H1 (cell line): ENCODE results near the gene CPED1. TPM values are rescaled to one million over a fixed set of nuclear protein-coding genes. Genes with fewer than 3 reads are reported as not detected.

Source experiments
- CTCF ChIA-PET: fragments of 300-600 bp; sonication (Branson Sonifier 250); formaldehyde crosslinking; loops from one replicate; lab custom pipeline; 2021; ENCODE audit not compliant: partially characterized antibody; lab: Charles Lee
- POLR2A ChIA-PET: fragments of 300-600 bp; sonication (Branson Sonifier 250); formaldehyde crosslinking; loops from one replicate; lab custom pipeline; 2021; ENCODE audit warnings: inconsistent platforms; ENCODE audit not compliant: partially characterized antibody; lab: Charles Lee
- DNase-seq, 2 experiments: peaks; one replicate each; pipeline versions ENCODE4 v3.0.0 to v3.0.0-alpha.2; 2010 to 2022; ENCODE audit warnings: low spot score in 2 of 2, low read depth in 1 of 2, mixed read lengths in 1 of 2
- FAIRE-seq: peaks from 2 replicates; lab custom pipeline; 2011; peaks lifted over from hg19 to GRCh38; lab: Jason Lieb, UNC
- H2AFZ ChIP-seq: 2 replicates; pipeline ENCODE4 v1.8.1; 2012; ENCODE audit warnings: low read length, inconsistent platforms
- H2AK5ac ChIP-seq: 2 replicates; pipeline ENCODE4 v1.6.1; 2013; ENCODE audit warnings: low read depth, low read length
- H2BK120ac ChIP-seq: replicated peaks from 2 replicates; pipeline ENCODE3; 2013; ENCODE audit warnings: low read depth, low read length, inconsistent platforms
- H2BK12ac ChIP-seq: 2 replicates; pipeline ENCODE4 v1.6.1; 2013; ENCODE audit warnings: low read depth, low read length
- H2BK15ac ChIP-seq: 2 replicates; pipeline ENCODE4 v1.6.1; 2013; ENCODE audit warnings: low read length
- H2BK20ac ChIP-seq: 2 replicates; pipeline ENCODE4 v1.6.1; 2013; ENCODE audit warnings: low read length
- H2BK5ac ChIP-seq: 2 replicates; pipeline ENCODE4 v1.6.1; 2013; ENCODE audit warnings: low read depth, low read length
- H3K14ac ChIP-seq: 2 replicates; pipeline ENCODE4 v1.6.1; 2013; ENCODE audit warnings: inconsistent platforms; ENCODE audit not compliant: insufficient read length
- H3K18ac ChIP-seq: 2 replicates; pipeline ENCODE4 v1.6.1; 2013; ENCODE audit warnings: low read length; ENCODE audit errors: extremely low read depth
- H3K23ac ChIP-seq: 2 replicates; pipeline ENCODE4 v1.6.1; 2013; ENCODE audit warnings: inconsistent platforms; ENCODE audit not compliant: insufficient read length
- H3K23me2 ChIP-seq: 2 replicates; pipeline ENCODE4 v1.6.1; 2013; ENCODE audit warnings: low read depth, low read length
- H3K27ac ChIP-seq: 2 replicates; pipeline ENCODE4 v1.6.1; 2011; ENCODE audit warnings: low read depth, low read length, inconsistent platforms
- H3K27me3 ChIP-seq, 4 experiments: replicated peaks in 1 of 4; 1 replicate in 1 of 4; 2 replicates in 3 of 4; pipeline versions ENCODE4 v1.6.1 to v1.8.1; 2011 to 2013; ENCODE audit warnings: low read length in 3 of 4, mild to moderate bottlenecking in 3 of 4, inconsistent platforms in 2 of 4, mixed read lengths in 2 of 4, moderate library complexity in 1 of 4; ENCODE audit not compliant: control insufficient read depth in 3 of 4, insufficient read depth in 3 of 4; ENCODE audit errors: extremely low read depth in 1 of 4
- H3K36me3 ChIP-seq, 4 experiments: 2 replicates each; pipeline versions ENCODE4 v1.6.1 to v1.8.1; 2011 to 2013; ENCODE audit warnings: mild to moderate bottlenecking in 4 of 4, low read length in 3 of 4, moderate library complexity in 2 of 4, control low read depth in 1 of 4, inconsistent platforms in 1 of 4; ENCODE audit not compliant: insufficient read depth in 4 of 4, control insufficient read depth in 2 of 4
- H3K4ac ChIP-seq: replicated peaks from 2 replicates; pipeline ENCODE3; 2013; ENCODE audit warnings: low read length, low read depth, mixed read lengths, inconsistent platforms; ENCODE audit not compliant: insufficient read length
- H3K4me1 ChIP-seq, 4 experiments: replicated peaks in 1 of 4; 1 replicate in 1 of 4; 2 replicates in 3 of 4; pipeline versions ENCODE4 v1.6.1 to v1.8.1; 2011 to 2013; ENCODE audit warnings: low read length in 3 of 4, inconsistent platforms in 2 of 4, mixed read lengths in 1 of 4; ENCODE audit not compliant: insufficient read depth in 4 of 4, control insufficient read depth in 3 of 4
- H3K4me2 ChIP-seq, 2 experiments: 2 replicates each; pipeline versions ENCODE4 v1.6.1 to v1.8.1; 2011 to 2013; ENCODE audit warnings: low read depth in 2 of 2, low read length in 2 of 2, control low read depth in 1 of 2, inconsistent platforms in 1 of 2, mild to moderate bottlenecking in 1 of 2; ENCODE audit not compliant: insufficient read depth in 1 of 2
- H3K4me3 ChIP-seq, 4 experiments: fragments of 200-600, 300-600 bp in 1 of 4; sonication (generic), shearing (Covaris generic), sonication (Bioruptor Twin) in 1 of 4; 2 replicates each; pipeline versions ENCODE4 v1.5.1 to v1.8.1; 2011 to 2016; ENCODE audit warnings: low read length in 4 of 4, low read depth in 3 of 4, control low read depth in 2 of 4, inconsistent platforms in 2 of 4, mild to moderate bottlenecking in 2 of 4, mixed read lengths in 1 of 4, moderate library complexity in 1 of 4; ENCODE audit not compliant: insufficient read depth in 2 of 4; ENCODE audit errors: extremely low read depth in 1 of 4
- H3K56ac ChIP-seq: replicated peaks from 2 replicates; pipeline ENCODE3; 2013; ENCODE audit warnings: low read depth, mild to moderate bottlenecking, mixed read lengths, low read length, inconsistent platforms; ENCODE audit not compliant: insufficient read length
- H3K79me1 ChIP-seq: 2 replicates; pipeline ENCODE4 v1.6.1; 2013; ENCODE audit warnings: low read depth, low read length, control low read depth
- H3K79me2 ChIP-seq, 2 experiments: 2 replicates each; pipeline versions ENCODE4 v1.6.1 to v1.8.1; 2012 to 2013; ENCODE audit warnings: low read length in 2 of 2, mild to moderate bottlenecking in 2 of 2, inconsistent platforms in 1 of 2; ENCODE audit not compliant: insufficient read depth in 2 of 2, control insufficient read depth in 1 of 2
- H3K9ac ChIP-seq, 4 experiments: replicated peaks in 1 of 4; 1 replicate in 1 of 4; 2 replicates in 3 of 4; pipeline versions ENCODE4 v1.6.1 to v1.8.1; 2011 to 2013; ENCODE audit warnings: low read depth in 3 of 4, low read length in 3 of 4, control low read depth in 2 of 4, mild to moderate bottlenecking in 2 of 4, moderate library complexity in 2 of 4, inconsistent platforms in 1 of 4; ENCODE audit errors: extremely low read depth in 1 of 4
- H3K9me3 ChIP-seq, 2 experiments: 2 replicates each; pipeline versions ENCODE4 v1.6.1 to v1.8.1; 2012 to 2013; ENCODE audit warnings: mild to moderate bottlenecking in 2 of 2, moderate library complexity in 2 of 2, control low read depth in 1 of 2, inconsistent platforms in 1 of 2, low read depth in 1 of 2, low read length in 1 of 2, mixed read lengths in 1 of 2; ENCODE audit not compliant: insufficient read depth in 2 of 2
- H4K20me1 ChIP-seq, 2 experiments: replicated peaks in 1 of 2; 2 replicates each; pipeline versions ENCODE3 to v1.8.1; 2011 to 2013; ENCODE audit warnings: inconsistent platforms in 2 of 2, low read length in 2 of 2, mild to moderate bottlenecking in 1 of 2; ENCODE audit not compliant: insufficient read depth in 2 of 2, control insufficient read depth in 1 of 2
- H4K5ac ChIP-seq: 2 replicates; pipeline ENCODE4 v1.6.1; 2013; ENCODE audit warnings: low read length, low read depth, mixed read lengths, inconsistent platforms; ENCODE audit not compliant: insufficient read length
- H4K8ac ChIP-seq: 2 replicates; pipeline ENCODE4 v1.8.0; 2013; ENCODE audit warnings: mild to moderate bottlenecking, moderate library complexity, low read length, inconsistent platforms; ENCODE audit not compliant: insufficient read depth; ENCODE audit errors: extremely low read depth
- H4K91ac ChIP-seq: replicated peaks from 2 replicates; pipeline ENCODE3; 2013; ENCODE audit warnings: low read length, mixed read lengths, inconsistent platforms; ENCODE audit not compliant: insufficient read length
- BCL11A ChIP-seq, 2 experiments: IDR thresholded peaks; one replicate each; pipeline ENCODE4 v1.6.1; 2011; ENCODE audit warnings: low read depth in 2 of 2, low read length in 2 of 2, mild to moderate bottlenecking in 2 of 2
- BRCA1 ChIP-seq: IDR thresholded peaks from 2 replicates; pipeline ENCODE4 v1.6.1; 2012; ENCODE audit warnings: low read depth, low read length, improper control_type of control experiment
- CHD2 ChIP-seq: IDR thresholded peaks from 2 replicates; pipeline ENCODE4 v1.6.1; 2012; ENCODE audit warnings: low read length, improper control_type of control experiment
- CREB1 ChIP-seq: IDR thresholded peaks from 2 replicates; pipeline ENCODE4 v1.6.1; 2012; ENCODE audit warnings: inconsistent platforms
- JUND ChIP-seq: IDR thresholded peaks from 2 replicates; pipeline ENCODE4 v1.6.1; 2011; ENCODE audit warnings: mild to moderate bottlenecking, improper control_type of control experiment, low read length
- MAX ChIP-seq: IDR thresholded peaks from 2 replicates; pipeline ENCODE4 v1.6.1; 2012; ENCODE audit warnings: inconsistent platforms
- NANOG ChIP-seq: IDR thresholded peaks from 2 replicates; pipeline ENCODE4 v1.6.1; 2011; ENCODE audit warnings: low read length, low read depth, mild to moderate bottlenecking, inconsistent platforms; ENCODE audit not compliant: insufficient read depth, poor library complexity, severe bottlenecking
- RBBP5 ChIP-seq: IDR thresholded peaks from 2 replicates; pipeline ENCODE4 v1.7.1; 2012; ENCODE audit warnings: low read depth, mild to moderate bottlenecking, inconsistent platforms, low read length, moderate library complexity, borderline replicate concordance
- SP2 ChIP-seq: IDR thresholded peaks from 2 replicates; pipeline ENCODE4 v1.6.1; 2012; ENCODE audit warnings: mild to moderate bottlenecking, low read length, inconsistent platforms
- SRF ChIP-seq: IDR thresholded peaks from 2 replicates; pipeline ENCODE4 v1.6.1; 2011; ENCODE audit warnings: mild to moderate bottlenecking, low read depth, low read length, moderate library complexity
- TBP ChIP-seq: IDR thresholded peaks from 2 replicates; pipeline ENCODE4 v1.6.1; 2011; ENCODE audit warnings: low read depth, low read length, improper control_type of control experiment
- WGBS, 2 experiments: shearing (Covaris generic) in 1 of 2; methylation state at CpG; one replicate each; pipeline versions ENCODE4 v1.1.6 to v1.1.7; 2013 to 2015; ENCODE audit warnings: low lambda C conversion rate in 2 of 2, mixed read lengths in 2 of 2, inconsistent platforms in 1 of 2, low coverage in 1 of 2, missing lambda C conversion rate in 1 of 2; ENCODE audit not compliant: insufficient replicate concordance in 2 of 2, insufficient coverage in 1 of 2, insufficient read length in 1 of 2; ENCODE audit errors: extremely low coverage in 1 of 2, missing lambda C conversion rate in 1 of 2; 5-methylcytosine and 5-hydroxymethylcytosine counted together
- polyA plus RNA-seq, 7 experiments: library from polyadenylated mRNA; depleted of rRNA in 3 of 7; stranded (reverse) in 5 of 7; unstranded in 2 of 7; fragments of >200 nt in 5 of 7; fragments of 200-250 nt in 2 of 7; gene quantifications; 1 replicate in 5 of 7; 2 replicates in 1 of 7; 4 replicates in 1 of 7; pipeline versions ENCODE4 v1.2.1 to v1.2.3, GENCODE V29; 2011 to 2013; ENCODE audit warnings: missing spikeins in 2 of 7, mixed read lengths in 2 of 7
- total RNA-seq: library from RNA; stranded (reverse); fragmentation: NEBNext Ultra II Directional; extraction: Animal tissue kit (Norgen Biotek cat#: 25700); gene quantifications from 2 replicates; pipeline ENCODE4 v1.2.1, GENCODE V29; 2021

Gene CPED1
- total and polyA plus RNA-seq, 2 of the 8 experiments (the other 6 are each of a cell fraction or from before 2014, with no cell fraction given), result 0.08 to 0.39 TPM

DNA sequence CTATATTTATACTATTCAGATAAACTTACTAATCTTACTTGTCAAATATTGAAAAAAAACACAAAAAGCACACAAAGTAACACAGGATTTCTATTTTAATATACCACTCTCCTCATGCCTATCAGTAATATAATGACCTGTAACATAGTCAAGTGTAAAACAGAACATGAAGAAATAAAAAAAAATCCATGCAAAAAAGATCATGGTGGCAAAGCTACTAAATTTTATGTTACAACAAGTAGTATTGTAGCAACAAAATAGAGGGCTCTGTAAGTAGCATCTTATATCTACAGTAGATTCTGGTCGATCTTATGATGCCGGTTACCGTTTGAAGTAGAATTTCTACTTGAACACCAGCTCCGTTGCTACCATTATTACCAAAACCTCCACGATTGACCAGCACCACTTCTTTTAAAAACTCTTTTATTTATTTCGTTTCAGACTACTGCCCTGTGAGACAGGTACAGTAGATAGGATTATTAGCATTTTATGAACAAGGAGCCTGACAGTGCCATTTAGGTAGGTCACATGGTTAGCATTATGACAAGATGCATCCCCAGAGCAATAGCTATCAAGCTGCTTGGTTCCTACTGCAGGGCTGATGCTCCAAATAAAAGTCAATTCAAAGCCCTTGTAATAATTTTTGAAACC is 2.1 kb downstream of the CPED1 start:
- Histone ChIP-seq H2BK5ac (no peak overlapping the region), H3K9me3 (no peaks in the 10 kb centered on the region), H3K79me1 (no peaks in the 10 kb centered on the region), H2BK120ac (no peak overlapping the region), H3K4me2 (no peak overlapping the region), H4K91ac (no peak overlapping the region), H2BK20ac (no peak overlapping the region), H2AFZ (no peak overlapping the region), H2BK15ac (no peak overlapping the region), H4K8ac (no peak overlapping the region), H3K4me3 (no peak overlapping the region), H3K36me3 (no peaks in the 10 kb centered on the region), H3K14ac (no peak overlapping the region), H3K27ac (no peak overlapping the region), H3K79me2 (no peaks in the 10 kb centered on the region), H3K18ac (no peak overlapping the region), H3K56ac (no peak overlapping the region), H3K23me2 (0 out of 2 replicates have a peak, but pooled peaks cover 2% of the 10 kb centered on the region), H3K23ac (no peak overlapping the region), H2AK5ac (no peak overlapping the region), H3K27me3 (peaks cover under 1 to 20% (median 12%) of the 10 kb centered on the region in 4 experiments; a peak in 6 of 7 replicates), H3K9ac (no peak overlapping the region), H4K5ac (no peak overlapping the region), H4K20me1 (no peaks in the 10 kb centered on the region), H3K4ac (no peak overlapping the region), H3K4me1 (peaks cover 0 to 4% (median 3%) of the 10 kb centered on the region in 4 experiments; a peak in 4 of 7 replicates), H2BK12ac (no peak overlapping the region)
- ChIA-PET POLR2A (interaction anchor here (0.9 kb wide), 1 partner anchor 117 kb away, joined by 5 read pairs; no protein-coding TSS in a partner anchor), CTCF (interaction anchor here (0.6 to 8.4 kb wide), 5 partner anchors 12 to 119 kb away, joined by 3 to 139 read pairs (median 33); no protein-coding TSS in a partner anchor)
- 89% methylated on average over 6 of the region's 6 CpGs; no CpG with 5 or more reads in 1 of the 2 experiments for WGBS, 2 experiments
- DNase-seq, result no peak
- FAIRE-seq, result no peak
- TF ChIP-seq NANOG (no peak), SRF (no peak), BCL11A (IDR thresholded peaks at IDR 0.05; ENCODE audit: low read depth in 2 of 2, low read length in 2 of 2) (no peak), CREB1 (no peak), JUND (no peak), MAX (no peak), CHD2 (no peak), TBP (no peak), SP2 (no peak), BRCA1 (no peak), RBBP5 (no peak)
